Measurements from ENCODE around the gene CARMIL3.
A peak's percentile ranks its signal among the peaks of the same experiment; 100 is the strongest.
"Not testable (repeated sequence)": the region's sequence is repeated elsewhere in the genome, so short reads cannot be mapped to it uniquely, and the experiment has no call there.

CARMIL3 gene, protein sequence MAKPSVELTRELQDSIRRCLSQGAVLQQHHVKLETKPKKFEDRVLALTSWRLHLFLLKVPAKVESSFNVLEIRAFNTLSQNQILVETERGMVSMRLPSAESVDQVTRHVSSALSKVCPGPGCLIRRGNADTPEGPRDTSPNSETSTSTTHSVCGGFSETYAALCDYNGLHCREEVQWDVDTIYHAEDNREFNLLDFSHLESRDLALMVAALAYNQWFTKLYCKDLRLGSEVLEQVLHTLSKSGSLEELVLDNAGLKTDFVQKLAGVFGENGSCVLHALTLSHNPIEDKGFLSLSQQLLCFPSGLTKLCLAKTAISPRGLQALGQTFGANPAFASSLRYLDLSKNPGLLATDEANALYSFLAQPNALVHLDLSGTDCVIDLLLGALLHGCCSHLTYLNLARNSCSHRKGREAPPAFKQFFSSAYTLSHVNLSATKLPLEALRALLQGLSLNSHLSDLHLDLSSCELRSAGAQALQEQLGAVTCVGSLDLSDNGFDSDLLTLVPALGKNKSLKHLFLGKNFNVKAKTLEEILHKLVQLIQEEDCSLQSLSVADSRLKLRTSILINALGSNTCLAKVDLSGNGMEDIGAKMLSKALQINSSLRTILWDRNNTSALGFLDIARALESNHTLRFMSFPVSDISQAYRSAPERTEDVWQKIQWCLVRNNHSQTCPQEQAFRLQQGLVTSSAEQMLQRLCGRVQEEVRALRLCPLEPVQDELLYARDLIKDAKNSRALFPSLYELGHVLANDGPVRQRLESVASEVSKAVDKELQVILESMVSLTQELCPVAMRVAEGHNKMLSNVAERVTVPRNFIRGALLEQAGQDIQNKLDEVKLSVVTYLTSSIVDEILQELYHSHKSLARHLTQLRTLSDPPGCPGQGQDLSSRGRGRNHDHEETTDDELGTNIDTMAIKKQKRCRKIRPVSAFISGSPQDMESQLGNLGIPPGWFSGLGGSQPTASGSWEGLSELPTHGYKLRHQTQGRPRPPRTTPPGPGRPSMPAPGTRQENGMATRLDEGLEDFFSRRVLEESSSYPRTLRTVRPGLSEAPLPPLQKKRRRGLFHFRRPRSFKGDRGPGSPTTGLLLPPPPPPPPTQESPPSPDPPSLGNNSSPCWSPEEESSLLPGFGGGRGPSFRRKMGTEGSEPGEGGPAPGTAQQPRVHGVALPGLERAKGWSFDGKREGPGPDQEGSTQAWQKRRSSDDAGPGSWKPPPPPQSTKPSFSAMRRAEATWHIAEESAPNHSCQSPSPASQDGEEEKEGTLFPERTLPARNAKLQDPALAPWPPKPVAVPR (N-terminal part only)

DNA sequence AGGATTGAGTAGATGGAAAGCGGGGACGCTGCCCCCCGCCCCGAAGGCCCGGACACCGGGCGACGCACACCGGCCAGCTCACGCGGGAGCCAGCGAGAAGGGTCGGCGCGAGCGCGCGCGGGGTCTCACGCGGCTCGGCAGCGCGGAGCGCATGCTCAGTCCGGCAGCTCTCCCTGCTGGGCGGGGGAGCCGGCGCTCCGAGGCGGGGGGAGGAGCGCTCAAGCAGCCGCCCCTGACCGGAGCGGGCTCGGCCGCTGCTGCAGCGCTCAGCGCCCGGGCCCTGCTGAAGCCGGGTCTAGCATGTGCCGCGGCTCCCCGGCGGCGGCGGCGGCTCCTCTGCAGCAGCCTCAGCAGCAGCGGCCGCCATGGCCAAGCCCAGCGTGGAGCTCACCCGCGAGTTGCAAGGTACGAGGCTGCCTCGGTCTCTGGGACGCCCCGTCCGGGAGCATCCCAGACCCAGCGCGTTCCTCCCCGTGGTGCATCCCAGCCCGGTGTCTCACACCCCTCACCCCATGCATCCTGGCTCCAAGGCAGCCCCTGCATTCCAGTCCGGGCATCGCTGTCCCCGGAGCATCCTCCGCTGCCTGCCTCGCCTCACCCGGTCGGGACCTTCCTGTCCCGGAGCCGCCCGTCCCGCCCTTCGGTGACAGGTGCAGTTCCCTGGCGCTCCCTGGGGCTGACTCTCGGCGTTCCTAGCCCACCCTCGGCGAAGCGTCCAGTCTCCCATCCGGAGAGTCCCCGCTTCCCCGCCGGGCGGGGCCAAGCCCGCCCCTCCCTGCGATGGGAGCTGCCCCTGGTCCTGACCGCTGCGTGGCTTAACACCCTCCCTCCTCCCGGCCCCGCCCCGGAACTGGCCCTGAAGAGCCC is at the start of gene CARMIL3:
Gene CARMIL3, plus strand, starts transcription at position 221 of the 867 bp plus-strand sequence. Its CDS starts 145 bp downstream, at position 366.
- CTCF ChIA-PET = interaction anchor here (0.6 to 1.0 kb wide), 3 partner anchors 10 to 340 kb away, joined by 3 read pairs; no protein-coding TSS in a partner anchor
- POLR2A ChIA-PET (ENCODE audit: low non-redundant PET) = interaction anchor here (0.6 kb wide), 1 partner anchor 1239 kb away, joined by 5 read pairs; no protein-coding TSS in a partner anchor
- TF ChIP-seq, protein P1, sequence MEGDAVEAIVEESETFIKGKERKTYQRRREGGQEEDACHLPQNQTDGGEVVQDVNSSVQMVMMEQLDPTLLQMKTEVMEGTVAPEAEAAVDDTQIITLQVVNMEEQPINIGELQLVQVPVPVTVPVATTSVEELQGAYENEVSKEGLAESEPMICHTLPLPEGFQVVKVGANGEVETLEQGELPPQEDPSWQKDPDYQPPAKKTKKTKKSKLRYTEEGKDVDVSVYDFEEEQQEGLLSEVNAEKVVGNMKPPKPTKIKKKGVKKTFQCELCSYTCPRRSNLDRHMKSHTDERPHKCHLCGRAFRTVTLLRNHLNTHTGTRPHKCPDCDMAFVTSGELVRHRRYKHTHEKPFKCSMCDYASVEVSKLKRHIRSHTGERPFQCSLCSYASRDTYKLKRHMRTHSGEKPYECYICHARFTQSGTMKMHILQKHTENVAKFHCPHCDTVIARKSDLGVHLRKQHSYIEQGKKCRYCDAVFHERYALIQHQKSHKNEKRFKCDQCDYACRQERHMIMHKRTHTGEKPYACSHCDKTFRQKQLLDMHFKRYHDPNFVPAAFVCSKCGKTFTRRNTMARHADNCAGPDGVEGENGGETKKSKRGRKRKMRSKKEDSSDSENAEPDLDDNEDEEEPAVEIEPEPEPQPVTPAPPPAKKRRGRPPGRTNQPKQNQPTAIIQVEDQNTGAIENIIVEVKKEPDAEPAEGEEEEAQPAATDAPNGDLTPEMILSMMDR (conservative IDR thresholded peaks at IDR 0.05; ENCODE audit: low read depth) = no peak
- peak; percentile 61 for DNase-seq (ENCODE audit: low spot score)
- H3K27ac ChIP-seq = peak within 1 kb of the TSS; percentile 23

DNA sequence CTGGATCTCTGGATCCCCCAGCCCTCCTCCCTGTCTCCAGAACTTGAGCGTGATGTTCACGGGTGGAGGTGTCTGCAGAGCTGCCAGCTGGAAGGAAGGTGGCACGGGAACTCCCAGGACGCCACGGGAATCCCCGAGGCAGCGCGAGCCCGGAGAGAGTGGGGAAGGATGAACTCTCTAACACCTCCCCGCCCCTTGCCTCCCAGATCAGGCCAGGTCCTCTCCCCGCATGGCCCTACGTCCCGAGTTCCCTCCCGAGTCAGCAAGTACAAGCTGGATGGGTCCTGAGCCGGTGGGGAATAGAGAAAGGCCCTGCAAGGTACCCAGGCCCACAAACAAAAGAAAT is 45.4 kb upstream of the CARMIL3 start:
- POLR2A ChIA-PET (ENCODE audit: low non-redundant PET); CTCF ChIA-PET; H3K27ac ChIP-seq; DNase-seq (ENCODE audit: low spot score): not testable (repeated sequence)

DNA sequence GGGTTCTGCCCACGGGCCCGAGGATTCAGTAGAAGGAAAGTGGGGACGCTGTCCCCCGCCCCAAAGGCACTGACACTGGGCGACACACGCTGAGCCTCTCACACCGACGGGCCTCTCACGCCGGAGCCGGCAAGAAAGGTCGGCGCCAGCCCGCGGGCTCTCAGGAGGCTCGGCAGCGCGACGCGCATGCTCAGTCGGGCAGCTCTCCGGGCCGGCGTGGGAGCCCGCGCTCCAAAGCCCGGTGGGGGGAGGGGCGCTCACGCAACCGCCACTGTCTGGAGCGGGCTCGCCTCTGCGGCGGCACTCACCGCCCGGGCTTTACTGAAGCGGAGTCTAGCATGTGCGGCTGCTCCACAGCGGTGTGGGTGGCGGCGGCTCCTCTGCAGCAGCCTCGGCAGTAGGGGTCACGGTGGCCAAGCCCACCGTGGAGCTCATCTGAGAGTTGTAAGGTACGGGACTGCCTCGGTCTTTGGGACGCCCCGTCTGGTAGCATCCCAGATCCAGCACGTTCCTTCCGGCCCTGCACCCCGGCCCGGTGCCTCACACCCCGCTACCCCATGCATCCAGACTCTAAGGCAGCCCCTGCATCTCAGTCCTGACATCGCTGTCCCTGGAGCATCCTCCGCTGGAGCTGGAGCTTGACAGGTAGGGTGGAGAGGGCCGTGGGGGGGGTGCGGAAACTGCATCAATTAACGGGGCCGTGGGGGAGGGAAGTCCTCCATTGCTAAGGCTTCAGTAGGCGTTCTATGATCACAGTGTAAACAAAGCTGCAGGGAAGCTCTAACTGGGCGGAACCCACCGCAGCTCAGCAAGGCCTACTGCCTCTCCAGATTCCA is 44.8 kb upstream of the CARMIL3 start:
- CTCF ChIA-PET; DNase-seq (ENCODE audit: low spot score); H3K27ac ChIP-seq; POLR2A ChIA-PET (ENCODE audit: low non-redundant PET): not testable (repeated sequence)

DNA sequence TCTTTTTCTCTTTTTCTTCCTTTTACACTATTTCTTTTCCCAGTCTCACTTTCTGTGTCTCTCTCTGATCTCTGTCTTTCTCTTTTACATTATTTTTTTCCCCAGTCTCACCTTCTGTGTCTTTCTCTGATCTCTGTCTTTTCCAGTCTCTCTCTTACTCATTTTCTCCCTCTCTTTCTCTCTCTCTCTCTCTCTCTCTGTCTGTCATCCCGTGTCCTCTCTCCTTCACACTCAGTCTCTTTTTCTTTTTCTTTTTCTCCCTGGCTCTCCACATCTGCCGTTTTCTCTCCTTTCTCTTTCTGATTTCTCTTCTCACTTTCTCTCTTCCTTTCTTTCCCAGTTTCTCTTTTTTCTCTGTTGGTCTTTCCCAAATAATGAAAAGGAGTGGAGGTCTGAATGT is 40.8 kb upstream of the CARMIL3 start:
- CTCF ChIA-PET = interaction anchor here (0.9 kb wide), 1 partner anchor 227 kb away, joined by 5 read pairs; no protein-coding TSS in a partner anchor
- DNase-seq (ENCODE audit: low spot score) = no peak
- TF ChIP-seq, protein P1 (conservative IDR thresholded peaks at IDR 0.05; ENCODE audit: low read depth) = no peak

DNA sequence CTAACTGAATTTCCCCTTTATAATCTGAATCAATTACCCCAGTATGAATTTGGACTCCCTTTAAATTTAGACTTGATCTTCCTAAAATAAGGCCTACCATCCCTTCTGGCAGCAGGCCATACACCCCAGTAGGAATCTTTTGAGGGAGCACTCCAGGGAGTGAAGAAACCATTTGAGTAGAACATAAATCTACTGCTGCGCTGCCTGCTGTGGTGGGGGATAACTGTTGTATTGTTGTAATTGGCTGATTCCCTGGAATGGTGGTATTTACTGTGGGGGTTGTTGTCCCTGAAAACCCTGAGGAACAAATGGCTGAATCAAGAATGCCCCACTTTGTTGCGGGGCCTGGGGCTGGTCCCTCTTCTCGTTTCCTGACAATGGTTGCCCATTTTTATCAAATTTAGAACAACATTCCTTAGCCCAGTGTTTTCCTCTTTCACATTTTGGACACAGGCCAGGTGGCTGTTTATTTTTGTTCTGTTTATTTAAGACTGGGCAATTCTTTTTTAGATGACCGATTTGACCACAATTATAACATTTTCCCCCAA is 39.0 kb upstream of the CARMIL3 start:
- POLR2A ChIA-PET (ENCODE audit: low non-redundant PET); H3K27ac ChIP-seq; DNase-seq (ENCODE audit: low spot score): not testable (repeated sequence)
- CTCF ChIA-PET = interaction anchor here (0.7 kb wide), 1 partner anchor 96 kb away, joined by 3 read pairs; no protein-coding TSS in a partner anchor

More for the DNA sequence above, 40.8 kb upstream of the CARMIL3 start:
- POLR2A ChIA-PET (ENCODE audit: low non-redundant PET) = no interaction called here
- H3K27ac ChIP-seq = no peak overlapping the region

DNA sequence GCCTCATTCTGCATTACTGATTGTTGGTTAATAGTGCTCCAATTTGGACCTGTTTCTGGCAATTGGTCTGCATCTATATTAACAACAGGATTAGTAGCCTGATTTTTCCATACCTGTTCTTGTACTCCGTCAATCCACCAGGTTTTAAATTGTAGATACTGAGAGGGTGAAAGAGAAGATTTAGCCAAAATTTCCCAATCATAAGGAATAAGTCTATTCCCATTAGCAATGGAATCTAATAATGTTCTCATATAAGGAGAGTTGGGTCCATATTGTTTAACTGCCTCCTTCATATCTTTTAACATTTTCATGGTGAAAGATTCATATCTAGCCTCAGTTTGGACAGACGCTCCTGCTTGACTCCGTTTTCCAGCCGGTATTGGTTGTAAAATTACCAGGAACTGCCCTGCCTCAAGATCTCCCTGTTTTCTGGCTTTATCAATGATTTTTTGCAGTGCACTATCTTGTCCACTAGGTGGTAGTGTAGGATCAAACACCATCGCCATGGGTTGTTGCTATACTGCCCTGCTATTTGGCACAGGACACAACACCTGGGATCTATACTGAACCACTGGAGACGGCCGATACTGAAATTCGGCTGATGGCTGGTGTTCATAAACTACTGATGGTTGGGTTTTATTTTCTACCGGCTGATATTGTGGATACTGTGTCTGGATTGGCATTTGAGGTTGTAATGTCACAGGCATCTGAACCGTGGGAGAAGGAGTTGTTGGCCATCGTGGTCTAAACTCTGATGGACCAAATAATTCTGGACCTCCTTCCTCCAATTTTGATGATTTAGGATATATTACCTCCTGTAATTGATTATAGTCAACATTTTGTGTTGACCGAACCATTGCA is 37.9 kb upstream of the CARMIL3 start:
- DNase-seq (ENCODE audit: low spot score) = peak; percentile 70
- POLR2A ChIA-PET (ENCODE audit: low non-redundant PET) = no interaction called here
- TF ChIP-seq, protein P1 (conservative IDR thresholded peaks at IDR 0.05; ENCODE audit: low read depth) = peak; percentile 91
- CTCF ChIA-PET = no interaction called here
- no peak overlapping the region for H3K27ac ChIP-seq

DNA sequence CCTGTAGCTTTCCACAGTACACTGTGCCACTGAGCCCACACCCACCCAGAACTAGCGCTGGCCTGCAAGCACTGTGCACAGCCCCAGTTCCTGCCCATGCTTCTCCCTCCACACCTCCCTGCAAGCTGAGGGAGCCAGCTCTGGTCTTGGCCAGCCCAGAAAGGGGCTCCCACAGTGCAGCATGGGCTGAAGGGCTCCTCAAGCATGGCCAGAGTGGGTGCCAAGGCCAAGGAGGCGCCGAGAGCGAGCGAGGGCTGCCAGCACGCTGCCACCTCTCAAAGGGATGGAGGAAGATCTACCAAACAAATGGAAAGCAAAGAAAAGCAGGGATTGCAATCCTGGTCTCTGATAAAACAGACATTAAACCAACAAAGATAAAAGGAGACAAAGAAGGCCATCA is 36.1 kb upstream of the CARMIL3 start:
- CTCF ChIA-PET; H3K27ac ChIP-seq; DNase-seq (ENCODE audit: low spot score); POLR2A ChIA-PET (ENCODE audit: low non-redundant PET): not testable (repeated sequence)

DNA sequence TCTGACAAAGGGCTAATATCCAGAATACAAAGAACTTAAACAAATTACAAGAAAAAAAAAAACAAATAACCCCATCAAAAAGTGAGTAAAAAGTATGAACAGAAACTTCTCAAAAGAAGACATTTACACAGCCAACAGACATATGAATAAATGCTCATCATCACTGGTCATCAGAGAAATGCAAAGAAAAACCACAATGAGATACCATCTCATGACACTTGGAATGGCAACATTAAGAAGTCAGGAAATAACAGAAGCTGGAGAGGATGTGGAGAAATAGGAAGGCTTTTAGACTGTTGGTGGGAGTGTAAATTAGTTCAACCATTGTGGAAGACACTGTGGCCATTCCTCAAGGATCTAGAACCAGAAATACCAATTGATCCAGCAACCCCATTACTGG is 32.8 kb upstream of the CARMIL3 start:
- DNase-seq (ENCODE audit: low spot score); H3K27ac ChIP-seq; POLR2A ChIA-PET (ENCODE audit: low non-redundant PET); CTCF ChIA-PET: not testable (repeated sequence)

All from RWPE1 (cell line).